ENCODE data around the gene AKAP8. TPM values are rescaled to one million over a fixed set of nuclear protein-coding genes. Genes with fewer than 3 reads are reported as not detected.

Gene AKAP8
- polyA plus RNA-seq, 1 experiment = 11.2 TPM

GRCh38 chr19:15330801-15331418 lies 48.7 kb downstream of the AKAP8 start:
- POLR2A ChIA-PET = no interaction called here
- Histone ChIP-seq H3K4me3 (ENCODE audit: low read depth, low read length) (peak overlapping the region; percentile 81), H3K27me3 (ENCODE audit: control insufficient read depth, insufficient read depth, low read length) (no peaks in the 10 kb centered on the region), H3K36me3 (ENCODE audit: control insufficient read depth, insufficient read depth, low read length) (no peaks in the 10 kb centered on the region)
- CTCF ChIA-PET = no interaction called here
- peak; percentile 55 for DNase-seq (ENCODE audit: low read depth)
- no peak for TF ChIP-seq CTCF (IDR thresholded peaks at IDR 0.05; ENCODE audit: insufficient read depth, low read depth, low read length)

GRCh38 chr19:15328312-15328711 lies 51.3 kb downstream of the AKAP8 start:
- no peak overlapping the region for H3K4me3 ChIP-seq (ENCODE audit: low read depth, low read length)
- TF ChIP-seq CTCF (IDR thresholded peaks at IDR 0.05; ENCODE audit: insufficient read depth, low read depth, low read length) = no peak
- peaks cover 1% of the 10 kb centered on the region; the same call in 1 of the 2 replicates for H3K36me3 ChIP-seq (ENCODE audit: control insufficient read depth, insufficient read depth, low read length)
- CTCF ChIA-PET = interaction anchor here (2.1 kb wide), 1 partner anchor 65 kb away, joined by 6 read pairs; no protein-coding TSS in a partner anchor
- POLR2A ChIA-PET = no interaction called here
- no peaks in the 10 kb centered on the region for H3K27me3 ChIP-seq (ENCODE audit: control insufficient read depth, insufficient read depth, low read length)
- DNase-seq (ENCODE audit: low read depth) = no peak

- Histone ChIP-seq H3K4me3 (ENCODE audit: low read depth, low read length) (no peak overlapping the region), H3K27me3 (ENCODE audit: control insufficient read depth, insufficient read depth, low read length) (no peaks in the 10 kb centered on the region), H3K36me3 (ENCODE audit: control insufficient read depth, insufficient read depth, low read length) (peaks cover 1% of the 10 kb centered on the region; the same call in 1 of the 2 replicates)
- ChIA-PET CTCF (interaction anchor here (0.6 to 1.5 kb wide), 5 partner anchors 11 to 231 kb away, joined by 3 to 5 read pairs (median 4); no protein-coding TSS in a partner anchor), POLR2A (no interaction called here)
- TF ChIP-seq CTCF (IDR thresholded peaks at IDR 0.05; ENCODE audit: insufficient read depth, low read depth, low read length) = no peak
- no peak for DNase-seq (ENCODE audit: low read depth)
Measured at GRCh38 chr19:15324791-15325519, 54.6 kb downstream of the AKAP8 start.

GRCh38 chr19:15323496-15324235 lies 55.9 kb downstream of the AKAP8 start:
- Histone ChIP-seq H3K36me3 (ENCODE audit: control insufficient read depth, insufficient read depth, low read length) (peaks cover 1% of the 10 kb centered on the region; the same call in 1 of the 2 replicates), H3K27me3 (ENCODE audit: control insufficient read depth, insufficient read depth, low read length) (no peaks in the 10 kb centered on the region), H3K4me3 (ENCODE audit: low read depth, low read length) (no peak overlapping the region)
- no peak for TF ChIP-seq CTCF (IDR thresholded peaks at IDR 0.05; ENCODE audit: insufficient read depth, low read depth, low read length)
- POLR2A ChIA-PET = no interaction called here
- DNase-seq (ENCODE audit: low read depth) = no peak
- CTCF ChIA-PET = interaction anchor here (1.2 kb wide), 1 partner anchor 64 kb away, joined by 4 read pairs; no protein-coding TSS in a partner anchor

- Histone ChIP-seq H3K4me3 (ENCODE audit: low read depth, low read length) (no peak overlapping the region), H3K36me3 (ENCODE audit: control insufficient read depth, insufficient read depth, low read length) (peaks cover 1% of the 10 kb centered on the region; the same call in 1 of the 2 replicates), H3K27me3 (ENCODE audit: control insufficient read depth, insufficient read depth, low read length) (no peaks in the 10 kb centered on the region)
- TF ChIP-seq CTCF (IDR thresholded peaks at IDR 0.05; ENCODE audit: insufficient read depth, low read depth, low read length) = no peak
- no peak for DNase-seq (ENCODE audit: low read depth)
- CTCF ChIA-PET = no interaction called here
- POLR2A ChIA-PET = no interaction called here
Measured at GRCh38 chr19:15321739-15322138, 57.8 kb downstream of the AKAP8 start.

All from BJ (cell line).